Stimulated activated naive B cell treated with anti-CD40 and anti-IgM and Interleukin-4, amounts not matched to agents 10 μg/mL and 1 μg/mL and 100 μg/mL, for 72 hours (primary cell): Measurements from ENCODE around the gene PTH.

ENCODE experiments used
- ATAC-seq, 2 donors: fragments of 150-1000 bp; cut with Tn5 transposase; replicated peaks; 2 replicates each; pipeline ENCODE4 v1.10.0; 2021; ENCODE audit warnings: moderate library complexity in 1 of 2
- DNase-seq: peaks from one replicate; pipeline ENCODE4 v3.0.0; 2021
- H3K27ac Mint-ChIP-seq: one replicate; pipeline ENCODE4 v1.8.0; 2022; ENCODE audit warnings: mild to moderate bottlenecking, mixed read lengths
- H3K27me3 Mint-ChIP-seq, 2 donors: one replicate each; pipeline ENCODE4 v1.8.0; 2022; ENCODE audit warnings: mixed read lengths in 2 of 2
- H3K36me3 Mint-ChIP-seq, 2 donors: one replicate each; pipeline ENCODE4 v1.8.0; 2022; ENCODE audit warnings: mixed read lengths in 2 of 2, mild to moderate bottlenecking in 1 of 2
- H3K4me1 Mint-ChIP-seq, 2 donors: one replicate each; pipeline ENCODE4 v1.8.0; 2022; ENCODE audit warnings: mixed read lengths in 2 of 2, mild to moderate bottlenecking in 1 of 2
- H3K4me3 Mint-ChIP-seq, 2 donors: one replicate each; pipeline ENCODE4 v1.8.0; 2022; ENCODE audit warnings: mild to moderate bottlenecking in 2 of 2, mixed read lengths in 2 of 2, moderate library complexity in 1 of 2
- H3K9me3 Mint-ChIP-seq, 2 donors: one replicate each; pipeline ENCODE4 v1.8.0; 2022; ENCODE audit warnings: mixed read lengths in 2 of 2, mild to moderate bottlenecking in 1 of 2

PTH gene

GRCh38 chr11:13465909-13466371, 29.9 kb downstream of the PTH start:
- no peaks in the 10 kb centered on the region for H3K9me3 Mint-ChIP-seq
- ATAC-seq (no peak), DNase-seq (no peak)
- H3K4me1 Mint-ChIP-seq, result peaks cover 12 to 34% of the 10 kb centered on the region in 2 donors
- H3K4me3 Mint-ChIP-seq, result no peak overlapping the region
- no peak overlapping the region for H3K27ac Mint-ChIP-seq
- peaks cover 1 to 5% of the 10 kb centered on the region in 2 donors for H3K36me3 Mint-ChIP-seq
- peaks cover 13 to 17% of the 10 kb centered on the region in 2 donors for H3K27me3 Mint-ChIP-seq

- Mint-ChIP-seq H3K27ac (peak overlapping the region; percentile 99), H3K4me1 (peaks cover 20 to 46% of the 10 kb centered on the region in 2 donors), H3K9me3 (no peaks in the 10 kb centered on the region), H3K36me3 (peaks cover 1 to 15% of the 10 kb centered on the region in 2 donors), H3K27me3 (peaks cover 0 to under 1% of the 10 kb centered on the region in 2 donors), H3K4me3 (peak overlapping the region; percentile 100)
- DNase-seq, result no peak
- ATAC-seq, result no peak
Observed at GRCh38 chr11:13463779-13464290, 32.0 kb downstream of the PTH start.

GRCh38 chr11:13462901-13463778, 32.7 kb downstream of the PTH start, which contains the start of gene BTBD10:
TSS of gene BTBD10 (minus strand) at chr11:13463222. CDS start at chr11:13445124, 18,098 bp downstream.
- Mint-ChIP-seq H3K9me3 (no peaks in the 10 kb centered on the region), H3K27ac (peak within 1 kb of the TSS; percentile 99), H3K27me3 (no peaks in the 10 kb centered on the region), H3K36me3 (peaks cover 1 to 15% of the 10 kb centered on the region in 2 donors), H3K4me3 (peak within 1 kb of the TSS; percentile 100), H3K4me1 (peaks cover 20 to 46% of the 10 kb centered on the region in 2 donors)
- ATAC-seq (peak; percentile 96 to 97), DNase-seq (peak; percentile 94)

GRCh38 chr11:13462311-13462900, 33.4 kb downstream of the PTH start:
- no peaks in the 10 kb centered on the region for H3K9me3 Mint-ChIP-seq
- DNase-seq, result no peak
- H3K4me1 Mint-ChIP-seq, result peaks cover 20 to 46% of the 10 kb centered on the region in 2 donors
- peak overlapping the region; percentile 100 for H3K4me3 Mint-ChIP-seq
- H3K36me3 Mint-ChIP-seq, result peaks cover 1 to 15% of the 10 kb centered on the region in 2 donors
- peak overlapping the region; percentile 99 for H3K27ac Mint-ChIP-seq
- H3K27me3 Mint-ChIP-seq, result no peaks in the 10 kb centered on the region
- peak; percentile 38 to 41 for ATAC-seq

- peaks cover 1 to 15% of the 10 kb centered on the region in 2 donors for H3K36me3 Mint-ChIP-seq
- H3K27me3 Mint-ChIP-seq, result no peaks in the 10 kb centered on the region
- DNase-seq (no peak), ATAC-seq (no peak)
- no peaks in the 10 kb centered on the region for H3K9me3 Mint-ChIP-seq
- H3K4me3 Mint-ChIP-seq, result no peak overlapping the region
- H3K4me1 Mint-ChIP-seq, result peaks cover 20 to 46% of the 10 kb centered on the region in 2 donors
- no peak overlapping the region for H3K27ac Mint-ChIP-seq
Observed at GRCh38 chr11:13461291-13461690, 34.5 kb downstream of the PTH start.

- ATAC-seq (no peak), DNase-seq (no peak)
- Mint-ChIP-seq H3K4me3 (no peak overlapping the region), H3K9me3 (peaks cover 6 to 18% of the 10 kb centered on the region in 2 donors), H3K27ac (no peak overlapping the region), H3K36me3 (peaks cover 15 to 32% of the 10 kb centered on the region in 2 donors), H3K27me3 (no peaks in the 10 kb centered on the region), H3K4me1 (peaks cover 18 to 46% of the 10 kb centered on the region in 2 donors)
Observed at GRCh38 chr11:13450832-13451397, 44.9 kb downstream of the PTH start.

GRCh38 chr11:13449522-13449921, 46.3 kb downstream of the PTH start:
- no peak for ATAC-seq
- no peak for DNase-seq
- H3K4me1 Mint-ChIP-seq, result peaks cover 20 to 41% of the 10 kb centered on the region in 2 donors
- H3K36me3 Mint-ChIP-seq, result peaks cover 15 to 32% of the 10 kb centered on the region in 2 donors
- H3K27ac Mint-ChIP-seq, result no peak overlapping the region
- H3K4me3 Mint-ChIP-seq, result no peak overlapping the region
- peaks cover 6 to 18% of the 10 kb centered on the region in 2 donors for H3K9me3 Mint-ChIP-seq
- H3K27me3 Mint-ChIP-seq, result no peaks in the 10 kb centered on the region

- ATAC-seq (no peak), DNase-seq (no peak)
- H3K27ac Mint-ChIP-seq, result no peak overlapping the region
- H3K4me1 Mint-ChIP-seq, result peaks cover 20 to 41% of the 10 kb centered on the region in 2 donors
- H3K4me3 Mint-ChIP-seq, result no peak overlapping the region
- H3K27me3 Mint-ChIP-seq, result no peaks in the 10 kb centered on the region
- peaks cover 15 to 32% of the 10 kb centered on the region in 2 donors for H3K36me3 Mint-ChIP-seq
- peaks cover 6 to 18% of the 10 kb centered on the region in 2 donors for H3K9me3 Mint-ChIP-seq
Observed at GRCh38 chr11:13448876-13449275, 46.9 kb downstream of the PTH start.

- no peak for DNase-seq
- Mint-ChIP-seq H3K27ac (no peak overlapping the region), H3K4me3 (no peak overlapping the region), H3K36me3 (peaks cover 9 to 19% of the 10 kb centered on the region in 2 donors), H3K9me3 (peaks cover 3 to 12% of the 10 kb centered on the region in 2 donors), H3K4me1 (peaks cover 20 to 41% of the 10 kb centered on the region in 2 donors), H3K27me3 (no peaks in the 10 kb centered on the region)
- no peak for ATAC-seq
Observed at GRCh38 chr11:13446444-13446843, 49.4 kb downstream of the PTH start.

GRCh38 chr11:13445588-13445987, 50.2 kb downstream of the PTH start:
- Mint-ChIP-seq H3K36me3 (peaks cover 7 to 10% of the 10 kb centered on the region in 2 donors), H3K4me1 (peaks cover 16 to 33% of the 10 kb centered on the region in 2 donors), H3K9me3 (peaks cover 3 to 9% of the 10 kb centered on the region in 2 donors), H3K27me3 (no peaks in the 10 kb centered on the region), H3K4me3 (no peak overlapping the region), H3K27ac (no peak overlapping the region)
- no peak for DNase-seq
- ATAC-seq, result no peak
